CD4-positive, alpha-beta memory T cell (primary cell): ENCODE measurements around the gene PACSIN2. TPM values are rescaled to one million over a fixed set of nuclear protein-coding genes. Genes with fewer than 3 reads are reported as not detected.
"Not testable (repeated sequence)": the region's sequence is repeated elsewhere in the genome, so short reads cannot be mapped to it uniquely, and the experiment has no call there.

Source experiments
- CTCF ChIA-PET: fragments of 350-600 bp; sonication (Branson Sonifier 250); formaldehyde crosslinking; loops from one replicate; lab custom pipeline; 2021; ENCODE audit warnings: inconsistent platforms; ENCODE audit not compliant: partially characterized antibody; lab: Charles Lee
- POLR2A ChIA-PET: fragments of 350-600 bp; sonication (Branson Sonifier 250); formaldehyde crosslinking; loops from one replicate; lab custom pipeline; 2021; ENCODE audit not compliant: partially characterized antibody; lab: Charles Lee
- DNase-seq, 5 donors: peaks; one replicate each; pipeline versions ENCODE4 v3.0.0 to v3.0.0-alpha.2; 2020 to 2022; ENCODE audit warnings: mixed read lengths in 1 of 5
- H3K27ac ChIP-seq: one replicate; pipeline ENCODE4 v1.7.0; 2013; ENCODE audit warnings: low read depth, low read length
- H3K27me3 ChIP-seq: 2 replicates; pipeline ENCODE4 v1.7.0; 2013; ENCODE audit warnings: mild to moderate bottlenecking, low read length, moderate library complexity; ENCODE audit not compliant: insufficient read depth
- H3K36me3 ChIP-seq: 2 replicates; pipeline ENCODE4 v1.7.0; 2013; ENCODE audit warnings: mild to moderate bottlenecking, low read length, moderate library complexity; ENCODE audit not compliant: insufficient read depth
- H3K4me1 ChIP-seq: 2 replicates; pipeline ENCODE4 v1.7.0; 2013; ENCODE audit warnings: mild to moderate bottlenecking, low read length, moderate library complexity; ENCODE audit not compliant: insufficient read depth
- H3K4me3 ChIP-seq, 2 donors: one replicate each; pipeline ENCODE4 v1.7.0; 2013; ENCODE audit warnings: low read length in 2 of 2, mild to moderate bottlenecking in 1 of 2
- H3K9me3 ChIP-seq, 2 donors: one replicate each; pipeline ENCODE4 v1.7.0; 2013; ENCODE audit warnings: low read length in 2 of 2, control low read depth in 1 of 2; ENCODE audit not compliant: control insufficient read depth in 1 of 2
- H3K27ac Mint-ChIP-seq, 7 donors: one replicate each; pipeline ENCODE4 v1.8.0; 2020 to 2021; ENCODE audit warnings: mixed read lengths in 7 of 7, mild to moderate bottlenecking in 6 of 7, inconsistent platforms in 3 of 7, moderate library complexity in 3 of 7
- H3K27me3 Mint-ChIP-seq, 2 donors: one replicate each; pipeline ENCODE4 v1.8.0; 2020 to 2021; ENCODE audit warnings: mixed read lengths in 2 of 2
- H3K36me3 Mint-ChIP-seq, 2 donors: one replicate each; pipeline ENCODE4 v1.8.0; 2020 to 2021; ENCODE audit warnings: mixed read lengths in 2 of 2, inconsistent platforms in 1 of 2, mild to moderate bottlenecking in 1 of 2
- H3K4me1 Mint-ChIP-seq, 4 donors: one replicate each; pipeline ENCODE4 v1.8.0; 2020 to 2021; ENCODE audit warnings: mixed read lengths in 4 of 4, mild to moderate bottlenecking in 1 of 4
- H3K4me3 Mint-ChIP-seq, 8 donors: one replicate each; pipeline ENCODE4 v1.8.0; 2020 to 2021; ENCODE audit warnings: mixed read lengths in 8 of 8, mild to moderate bottlenecking in 7 of 8, moderate library complexity in 6 of 8, inconsistent platforms in 3 of 8
- H3K9me3 Mint-ChIP-seq, 8 donors: one replicate each; pipeline ENCODE4 v1.8.0; 2020 to 2021; ENCODE audit warnings: mixed read lengths in 8 of 8, mild to moderate bottlenecking in 5 of 8, inconsistent platforms in 3 of 8, moderate library complexity in 1 of 8
- intact Hi-C: fragments of 100-400 bp; cut with micrococcal nuclease; formaldehyde crosslinking; loops from one replicate; pipeline ENCODE4 v1.15.1; 2023
- polyA plus RNA-seq, 2 donors: library from polyadenylated mRNA; unstranded; fragments of 300-500 nt; fragmentation: Illumina TruSeq; gene quantifications; one replicate each; pipeline ENCODE4 v1.2.3, GENCODE V29; 2021
- total RNA-seq, 2 experiments: library from RNA; stranded (reverse); gene quantifications; one replicate each; pipeline ENCODE4 v1.2.3, GENCODE V29; 2021

Gene PACSIN2
- total and polyA plus RNA-seq, 4 experiments from 2014 or later, result 24.6 to 55.0 (median 45.2) TPM

- Mint-ChIP-seq H3K36me3 (peaks cover 20 to 40% of the 10 kb centered on the region in 2 donors), H3K27me3 (no peaks in the 10 kb centered on the region), H3K9me3 (no peaks in the 10 kb centered on the region), H3K4me3 (no peak overlapping the region), H3K4me1 (peaks cover 40 to 78% (median 61%) of the 10 kb centered on the region in 4 donors), H3K27ac (peak overlapping the region in 3 of 7 donors; percentile 16 to 57 (median 22))
- DNase-seq, result no peak
- Histone ChIP-seq H3K36me3 (no peaks in the 10 kb centered on the region), H3K4me3 (no peak overlapping the region), H3K27me3 (no peaks in the 10 kb centered on the region), H3K27ac (no peak overlapping the region), H3K4me1 (peaks cover 21% of the 10 kb centered on the region), H3K9me3 (no peaks in the 10 kb centered on the region)
- CTCF ChIA-PET, result no interaction called here
- intact Hi-C loops, result no loop called here
- POLR2A ChIA-PET, result no interaction called here
These were observed 53.1 kb downstream of the PACSIN2 start for GRCh38 chr22:42961810-42962209.

- H3K4me3 ChIP-seq, H3K36me3 ChIP-seq, CTCF ChIA-PET, H3K27ac ChIP-seq, H3K9me3 Mint-ChIP-seq, POLR2A ChIA-PET, H3K27ac Mint-ChIP-seq, DNase-seq, H3K27me3 Mint-ChIP-seq, H3K4me3 Mint-ChIP-seq, H3K27me3 ChIP-seq, intact Hi-C loops, H3K9me3 ChIP-seq: not testable (repeated sequence)
- Mint-ChIP-seq H3K36me3 (peaks cover 19 to 35% of the 10 kb centered on the region in 2 donors), H3K4me1 (peaks cover 40 to 80% (median 60%) of the 10 kb centered on the region in 4 donors)
- peaks cover 21% of the 10 kb centered on the region for H3K4me1 ChIP-seq
These were observed 53.6 kb downstream of the PACSIN2 start for GRCh38 chr22:42961400-42961690.

GRCh38 chr22:42960531-42961399, 54.2 kb downstream of the PACSIN2 start:
- peak overlapping the region in 2 of 7 donors; percentile 77 to 82 for H3K27ac Mint-ChIP-seq
- Histone ChIP-seq H3K36me3 (no peaks in the 10 kb centered on the region), H3K4me1 (peaks cover 21% of the 10 kb centered on the region), H3K27ac (no peak overlapping the region), H3K4me3 (no peak overlapping the region), H3K9me3 (no peaks in the 10 kb centered on the region), H3K27me3 (no peaks in the 10 kb centered on the region)
- no peak for DNase-seq
- peaks cover 40 to 81% (median 57%) of the 10 kb centered on the region in 4 donors for H3K4me1 Mint-ChIP-seq
- ChIA-PET CTCF (no interaction called here), POLR2A (no interaction called here)
- intact Hi-C loops, result no loop called here
- H3K36me3 Mint-ChIP-seq, result peaks cover 19 to 34% of the 10 kb centered on the region in 2 donors
- no peaks in the 10 kb centered on the region for H3K27me3 Mint-ChIP-seq
- H3K9me3 Mint-ChIP-seq, result no peaks in the 10 kb centered on the region
- H3K4me3 Mint-ChIP-seq, result peak overlapping the region in 1 of 8 donors; percentile 13

GRCh38 chr22:42959576-42960509, 55.1 kb downstream of the PACSIN2 start:
- CTCF ChIA-PET, result no interaction called here
- Mint-ChIP-seq H3K27me3 (no peaks in the 10 kb centered on the region), H3K9me3 (no peaks in the 10 kb centered on the region), H3K4me3 (peak overlapping the region in 1 of 8 donors; percentile 60), H3K27ac (peak overlapping the region in 1 of 7 donors; percentile 82), H3K36me3 (peaks cover 17 to 29% of the 10 kb centered on the region in 2 donors), H3K4me1 (peaks cover 39 to 79% (median 53%) of the 10 kb centered on the region in 4 donors)
- Histone ChIP-seq H3K9me3 (no peaks in the 10 kb centered on the region), H3K27me3 (no peaks in the 10 kb centered on the region), H3K36me3 (no peaks in the 10 kb centered on the region), H3K4me1 (peaks cover 16% of the 10 kb centered on the region), H3K27ac (no peak overlapping the region), H3K4me3 (no peak overlapping the region)
- intact Hi-C loops, result no loop called here
- POLR2A ChIA-PET, result no interaction called here
- DNase-seq, result no peak

- Histone ChIP-seq H3K27ac (no peak overlapping the region), H3K4me3 (no peak overlapping the region), H3K36me3 (no peaks in the 10 kb centered on the region), H3K4me1 (peaks cover 16% of the 10 kb centered on the region), H3K9me3 (no peaks in the 10 kb centered on the region), H3K27me3 (no peaks in the 10 kb centered on the region)
- Mint-ChIP-seq H3K4me1 (peaks cover 38 to 72% (median 48%) of the 10 kb centered on the region in 4 donors), H3K4me3 (no peak overlapping the region), H3K9me3 (no peaks in the 10 kb centered on the region), H3K36me3 (peaks cover 13 to 22% of the 10 kb centered on the region in 2 donors), H3K27ac (peak overlapping the region in 1 of 7 donors; percentile 10), H3K27me3 (no peaks in the 10 kb centered on the region)
- DNase-seq, result no peak
- intact Hi-C loops, result no loop called here
- CTCF ChIA-PET, result no interaction called here
- POLR2A ChIA-PET, result no interaction called here
These were observed 56.0 kb downstream of the PACSIN2 start for GRCh38 chr22:42958937-42959336.

GRCh38 chr22:42957958-42958357, 57.0 kb downstream of the PACSIN2 start:
- H3K36me3 Mint-ChIP-seq, result peaks cover 6 to 16% of the 10 kb centered on the region in 2 donors
- no peaks in the 10 kb centered on the region for H3K9me3 Mint-ChIP-seq
- H3K4me3 ChIP-seq, result no peak overlapping the region
- H3K27me3 Mint-ChIP-seq, result no peaks in the 10 kb centered on the region
- peaks cover 16% of the 10 kb centered on the region for H3K4me1 ChIP-seq
- H3K27ac ChIP-seq, result no peak overlapping the region
- no peaks in the 10 kb centered on the region for H3K36me3 ChIP-seq
- ChIA-PET POLR2A (no interaction called here), CTCF (no interaction called here)
- no peaks in the 10 kb centered on the region for H3K9me3 ChIP-seq
- no peak for DNase-seq
- H3K27ac Mint-ChIP-seq, result no peak overlapping the region
- intact Hi-C loops, result no loop called here
- H3K4me3 Mint-ChIP-seq, result no peak overlapping the region
- no peaks in the 10 kb centered on the region for H3K27me3 ChIP-seq
- H3K4me1 Mint-ChIP-seq, result peaks cover 40 to 72% (median 48%) of the 10 kb centered on the region in 4 donors

- Histone ChIP-seq H3K9me3 (no peaks in the 10 kb centered on the region), H3K36me3 (no peaks in the 10 kb centered on the region), H3K4me1 (peaks cover 16% of the 10 kb centered on the region), H3K27me3 (no peaks in the 10 kb centered on the region), H3K27ac (no peak overlapping the region), H3K4me3 (no peak overlapping the region)
- DNase-seq, result no peak
- peaks cover 37 to 69% (median 46%) of the 10 kb centered on the region in 4 donors for H3K4me1 Mint-ChIP-seq
- ChIA-PET CTCF (no interaction called here), POLR2A (no interaction called here)
- H3K4me3 Mint-ChIP-seq, result no peak overlapping the region
- H3K36me3 Mint-ChIP-seq, result peaks cover 6 to 16% of the 10 kb centered on the region in 2 donors
- H3K27me3 Mint-ChIP-seq, result no peaks in the 10 kb centered on the region
- no peaks in the 10 kb centered on the region for H3K9me3 Mint-ChIP-seq
- H3K27ac Mint-ChIP-seq, result no peak overlapping the region
- intact Hi-C loops, result no loop called here
These were observed 57.4 kb downstream of the PACSIN2 start for GRCh38 chr22:42957544-42957943.
